Stimulated activated CD4-positive, alpha-beta T cell treated with anti-CD3 and anti-CD28 coated beads, Interleukin-1b, Interleukin-23, amount 100 ng/mL, for 48 hours (primary cell): ENCODE data around the gene GATA6.
"Not testable (repeated sequence)": the region's sequence is repeated elsewhere in the genome, so short reads cannot be mapped to it uniquely, and the experiment has no call there.

ENCODE experiments used
- DNase-seq: peaks from one replicate; pipeline ENCODE4 v3.0.0-alpha.2; 2020

GATA6 gene

DNA sequence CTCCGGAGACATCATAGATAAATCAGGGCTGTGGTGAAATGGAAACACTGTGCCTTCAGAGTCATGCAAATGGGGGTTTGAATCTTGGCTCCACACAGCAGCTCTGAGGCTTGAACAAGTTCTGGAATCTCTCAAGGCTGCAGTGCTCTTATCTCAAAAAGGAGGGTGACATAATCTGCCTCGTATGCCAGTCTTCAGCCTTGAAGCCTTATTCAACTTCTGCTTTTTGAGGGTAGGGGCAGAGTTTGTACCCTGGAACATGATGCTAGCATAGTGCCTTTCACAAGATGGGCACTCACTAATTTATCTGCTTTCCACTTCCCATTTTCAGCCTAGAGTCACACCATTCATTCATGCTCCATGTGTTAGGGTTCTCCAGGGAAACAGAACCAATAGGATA, 42.3 kb downstream of the GATA6 start:
- DNase-seq, result no peak

DNA sequence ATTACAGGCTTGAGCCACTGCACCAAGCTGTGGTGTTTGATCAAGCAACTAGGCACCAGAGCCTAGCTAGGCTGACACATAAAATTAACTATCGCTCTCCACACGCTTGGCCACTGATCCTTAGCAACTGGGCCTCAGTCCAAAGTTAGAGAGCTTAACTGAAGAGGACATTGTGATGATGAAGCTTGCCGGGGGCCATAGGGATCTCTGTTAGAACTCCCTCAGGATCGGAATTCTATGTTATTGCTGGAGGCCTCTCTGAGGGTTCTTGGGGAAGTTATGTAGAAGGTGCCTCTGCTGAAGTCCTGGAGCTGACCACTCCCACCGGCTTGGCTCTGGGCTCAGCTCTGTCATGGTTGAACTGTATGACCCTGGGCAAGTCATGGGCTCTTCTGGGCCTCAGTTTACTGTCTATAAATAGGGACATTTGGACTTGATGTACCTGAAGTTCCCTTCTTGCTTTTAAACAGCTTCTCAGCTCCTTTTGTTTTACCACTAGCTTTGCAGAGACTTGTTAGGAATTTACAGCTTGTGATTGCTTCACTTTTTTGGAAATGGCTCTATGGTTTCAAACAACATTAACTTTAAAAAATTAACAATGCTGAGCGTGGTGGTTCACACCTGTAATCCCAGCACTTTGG, 44.1 kb downstream of the GATA6 start:
- DNase-seq, result no peak

DNA sequence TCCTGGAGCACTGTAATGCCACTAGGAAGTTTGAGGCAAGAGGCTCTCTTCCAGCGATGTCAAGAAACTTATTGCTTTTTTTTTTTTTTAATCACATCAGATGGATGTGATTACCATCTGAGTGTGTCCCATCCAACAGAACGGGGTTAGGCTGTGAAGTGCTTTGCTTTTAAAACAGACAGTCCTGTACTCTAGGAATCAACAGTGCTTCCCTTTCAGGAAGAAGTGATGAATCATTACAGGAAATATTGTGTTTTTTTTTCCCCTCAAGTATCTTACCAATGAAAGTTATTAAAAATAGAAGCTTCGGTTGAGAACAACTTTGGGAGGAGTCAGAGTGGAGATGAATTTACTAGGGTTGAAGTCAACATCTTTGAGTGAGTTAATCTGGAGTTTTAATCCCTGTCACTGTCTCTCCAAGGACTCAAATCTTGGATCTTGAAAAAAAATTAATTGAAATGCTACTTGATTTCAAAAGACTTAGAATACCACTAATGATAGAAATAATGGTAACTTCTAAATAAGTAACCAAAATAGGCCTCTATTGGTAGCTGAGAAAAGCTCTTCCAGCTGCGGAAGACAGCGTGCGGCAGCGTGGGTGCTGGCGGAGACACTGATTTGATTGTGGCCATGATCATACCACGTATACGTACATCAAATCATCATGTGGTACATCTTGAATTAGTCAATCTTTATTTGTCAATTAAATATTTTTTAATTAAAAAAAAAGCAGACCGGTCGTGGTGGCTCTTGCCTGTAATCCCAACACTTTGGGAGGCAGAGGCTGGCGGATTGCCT, 45.5 kb downstream of the GATA6 start:
- no peak for DNase-seq

DNA sequence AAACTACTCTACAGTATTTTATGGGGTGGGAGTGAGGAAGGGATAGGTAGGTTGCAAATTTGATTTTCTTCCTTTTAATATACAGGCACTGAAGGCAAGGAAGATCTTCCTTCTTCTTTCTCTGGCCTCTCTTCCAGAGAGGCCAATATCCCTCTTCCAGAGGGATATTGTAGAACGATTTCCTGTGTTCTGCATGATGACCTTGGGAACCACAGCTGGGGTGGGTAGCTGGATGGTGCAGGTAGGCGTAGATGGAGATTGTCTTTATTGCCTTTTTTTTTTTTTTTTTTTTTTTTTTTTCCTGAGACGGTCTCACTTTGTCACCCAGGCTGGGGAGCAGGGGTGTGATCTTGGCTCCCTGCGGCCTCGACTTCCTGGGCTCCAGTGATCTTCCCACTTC, 49.4 kb downstream of the GATA6 start:
- DNase-seq, result no peak

DNA sequence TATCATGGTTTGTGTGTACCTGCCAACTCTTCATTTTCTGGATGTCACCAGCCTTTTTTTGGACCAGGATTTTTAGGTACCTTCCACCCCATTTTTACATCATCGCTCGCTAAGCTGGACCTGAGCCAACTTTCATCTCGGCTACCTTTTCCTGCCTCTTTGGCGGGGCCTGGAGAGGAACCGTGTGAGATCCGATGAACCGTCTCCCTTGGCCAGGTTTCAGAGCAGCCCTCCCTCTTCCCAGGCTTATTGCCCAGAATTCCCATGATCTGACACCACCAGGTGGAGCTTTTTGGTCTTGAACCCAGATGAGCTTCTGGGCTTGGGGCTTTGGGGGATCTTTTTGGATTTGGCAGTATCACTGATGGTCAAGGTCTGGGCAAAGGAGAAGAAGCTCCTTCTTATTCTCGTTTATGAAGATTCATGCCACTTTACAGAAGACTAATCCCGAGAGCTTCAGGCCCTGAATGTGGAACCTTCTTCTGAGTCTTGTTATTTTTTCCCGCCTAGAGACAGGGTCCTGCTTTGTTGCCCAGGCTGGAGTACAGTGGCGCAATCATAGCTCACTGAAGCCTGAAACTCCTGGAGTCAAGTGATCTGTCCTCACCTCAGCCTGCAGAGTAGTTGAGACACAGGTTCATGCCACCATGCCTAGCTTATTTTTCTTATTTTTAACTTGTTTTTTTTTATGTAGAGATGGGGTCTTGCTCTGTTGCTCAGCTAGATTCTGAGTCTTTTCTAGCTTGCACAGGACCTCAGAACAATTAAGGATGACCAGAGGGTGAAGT, 50.4 kb downstream of the GATA6 start:
- no peak for DNase-seq

DNA sequence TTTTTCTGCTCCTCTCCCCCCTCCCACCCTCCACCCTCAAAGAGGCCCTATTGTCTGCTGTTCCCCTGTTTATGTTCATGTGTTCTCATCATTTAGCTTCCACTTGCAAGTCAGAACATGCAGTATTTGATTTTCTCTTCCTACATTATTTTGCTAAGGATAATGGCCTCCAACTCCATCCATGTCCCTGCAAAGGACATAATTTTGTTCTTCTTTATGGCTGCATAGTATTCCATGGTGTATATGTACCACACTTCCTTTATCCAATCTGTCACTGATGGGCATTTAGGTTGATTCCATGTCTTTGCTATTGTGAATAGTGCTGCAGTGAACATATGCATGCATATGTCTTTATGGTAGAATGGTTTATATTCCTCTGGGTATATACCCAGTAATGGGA, 51.2 kb downstream of the GATA6 start:
- DNase-seq, result not testable (repeated sequence)

DNA sequence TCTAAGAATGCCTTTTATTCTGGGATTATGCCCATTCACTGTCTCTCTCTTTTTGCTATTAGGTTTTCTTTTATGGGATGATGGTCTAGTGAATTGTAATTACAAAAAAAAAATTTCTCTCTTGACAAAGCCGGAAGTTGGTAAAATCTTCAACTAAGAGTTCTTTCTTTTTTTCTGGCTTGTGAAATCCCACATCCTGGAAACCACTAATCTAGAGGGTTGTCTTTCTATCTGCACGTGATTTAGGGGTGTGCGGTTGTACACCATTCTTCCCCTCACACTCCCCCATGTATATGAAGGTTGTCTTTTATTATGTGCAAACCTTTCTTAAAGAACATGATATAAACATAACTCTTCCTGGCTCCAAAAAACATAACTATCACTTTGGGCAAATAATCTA, 52.0 kb downstream of the GATA6 start:
- no peak for DNase-seq

DNA sequence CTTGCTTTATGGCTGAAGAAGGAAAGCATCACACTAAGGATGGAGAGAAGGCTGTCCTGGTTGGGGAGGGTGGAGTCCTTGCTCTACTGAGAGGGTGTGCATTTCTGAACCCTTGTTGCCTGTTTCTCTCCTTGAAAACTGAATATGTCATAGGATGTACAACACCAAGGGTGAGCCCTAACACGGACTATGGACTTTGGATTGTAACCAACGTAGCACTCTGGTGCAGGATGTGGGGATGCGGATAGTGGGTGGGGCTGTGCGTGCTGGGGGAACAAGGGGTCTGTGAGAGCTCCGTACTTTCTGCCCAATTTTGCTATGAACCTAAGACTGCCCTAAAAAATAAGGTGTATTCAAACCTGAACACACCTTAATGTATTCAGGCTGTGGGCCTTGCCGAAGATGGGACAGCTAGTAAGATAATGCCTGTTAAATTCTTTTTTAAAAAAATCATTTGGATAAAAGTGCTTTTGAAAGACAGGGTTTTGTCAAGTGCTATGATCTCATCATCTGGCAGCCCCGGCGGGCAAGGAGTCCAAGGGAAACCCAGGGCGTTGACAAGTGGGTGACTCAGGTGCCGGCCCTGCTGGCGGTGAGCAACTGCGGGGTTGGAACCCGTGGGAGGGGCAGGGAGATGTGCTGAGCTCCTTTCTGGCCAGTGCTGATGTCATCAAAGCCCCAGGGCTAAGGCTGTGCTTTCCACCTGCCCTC, 54.0 kb downstream of the GATA6 start:
- DNase-seq, result peak; percentile 3

DNA sequence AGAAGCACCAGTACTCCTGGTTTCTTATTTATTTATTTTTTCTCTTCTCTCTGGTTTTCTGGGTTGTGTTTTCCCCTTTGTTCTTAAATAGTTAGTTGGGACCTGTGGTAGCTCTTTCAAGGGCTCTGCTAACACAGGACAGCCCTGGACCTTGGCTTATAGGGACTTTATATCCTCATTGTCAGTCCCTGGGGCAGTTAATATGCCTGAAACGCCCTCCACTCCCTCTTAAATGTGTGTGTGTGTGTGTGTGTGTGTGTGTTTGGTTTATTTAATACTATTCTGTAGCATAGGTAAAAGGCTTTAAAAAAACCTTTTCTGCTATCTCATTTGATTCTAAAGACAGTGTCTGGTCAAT, 54.6 kb downstream of the GATA6 start:
- DNase-seq, result no peak

DNA sequence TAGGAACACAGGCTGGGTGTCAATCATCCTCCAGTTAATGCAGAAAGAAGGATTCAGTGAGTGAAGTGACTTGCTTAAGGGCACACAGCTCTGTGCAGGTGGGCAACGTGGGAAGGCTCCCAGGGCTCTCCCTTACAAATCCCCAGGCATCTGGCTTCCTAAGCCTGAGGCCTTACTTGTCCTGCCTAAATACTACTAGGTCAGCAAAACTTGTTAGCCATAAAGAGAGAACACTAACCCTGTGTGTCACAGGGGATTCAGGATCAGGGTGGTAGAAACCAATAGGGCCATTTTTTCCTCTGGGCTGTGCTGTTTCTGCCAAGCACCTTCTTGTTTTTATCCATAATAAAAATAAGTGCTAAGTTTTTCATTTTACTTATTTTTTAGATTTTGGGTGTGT, 55.0 kb downstream of the GATA6 start:
- no peak for DNase-seq

DNA sequence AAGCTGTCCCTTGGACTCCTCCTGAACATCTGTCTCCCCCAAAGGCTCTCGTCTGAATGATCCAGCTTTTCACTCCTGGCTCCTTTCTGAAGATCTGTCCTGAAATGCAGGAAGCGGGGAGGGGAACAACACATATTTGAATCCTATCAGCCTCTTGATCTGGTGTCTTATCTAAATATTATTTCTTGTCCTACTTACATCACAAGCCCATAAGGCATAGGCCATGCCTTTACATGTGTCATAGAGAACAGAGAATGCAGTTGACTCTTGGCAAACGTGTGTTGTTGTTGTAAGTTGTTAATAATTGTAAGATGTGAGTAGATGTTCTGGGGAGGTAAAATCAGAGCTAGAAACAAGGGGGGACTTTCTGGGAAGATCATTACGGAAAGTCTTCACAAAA, 57.4 kb downstream of the GATA6 start:
- no peak for DNase-seq

DNA sequence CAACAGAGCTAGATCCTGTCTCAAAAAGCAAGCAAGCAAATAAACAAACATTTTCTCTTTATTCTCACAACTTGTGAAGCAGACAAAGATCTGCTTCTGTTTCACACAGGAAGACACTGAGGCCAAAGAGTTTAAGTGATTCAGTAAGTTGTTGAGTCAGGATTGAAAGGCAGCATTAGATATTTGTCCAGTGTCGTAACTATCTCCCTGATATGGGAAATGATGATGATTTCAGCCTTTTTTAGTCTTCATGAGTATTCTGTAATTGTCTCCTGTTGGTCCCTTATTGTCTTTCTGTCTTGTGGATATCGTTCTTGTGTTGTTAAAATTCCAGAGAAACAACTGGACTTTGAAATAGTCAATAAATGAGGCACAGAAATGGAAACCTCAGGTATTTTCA, 59.6 kb downstream of the GATA6 start:
- no peak for DNase-seq

DNA sequence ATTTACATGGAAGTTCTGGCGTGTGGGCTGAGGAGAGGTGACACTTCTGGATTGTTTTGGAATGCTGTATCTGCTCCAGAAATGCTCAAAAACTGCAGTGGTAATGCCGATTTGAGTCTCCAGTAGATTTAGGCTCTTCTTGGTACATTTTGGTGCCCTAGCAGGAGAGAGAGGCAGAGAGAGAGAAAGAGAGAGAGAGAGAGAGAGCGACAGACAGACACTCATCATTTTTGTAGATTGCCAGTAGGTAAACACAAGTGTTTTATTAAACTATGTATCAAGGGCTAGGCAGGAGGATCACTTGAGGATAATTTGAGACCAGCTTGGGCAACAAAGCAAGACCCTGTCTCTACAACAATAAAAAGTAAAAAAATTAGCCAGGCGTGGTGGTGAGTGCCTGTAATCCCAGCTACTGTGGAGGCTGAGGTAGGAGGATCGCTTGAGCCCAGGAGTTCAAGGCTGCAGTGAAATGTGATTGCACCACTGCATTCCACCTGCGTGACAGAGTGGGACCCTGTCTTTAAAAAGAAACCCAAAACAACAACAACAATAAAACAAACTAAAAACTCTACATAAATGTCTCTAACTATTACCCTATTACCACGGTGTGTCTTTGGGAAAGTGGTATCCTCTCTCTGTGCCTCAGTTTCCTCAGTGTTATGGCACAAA, 60.2 kb downstream of the GATA6 start:
- DNase-seq, result no peak

DNA sequence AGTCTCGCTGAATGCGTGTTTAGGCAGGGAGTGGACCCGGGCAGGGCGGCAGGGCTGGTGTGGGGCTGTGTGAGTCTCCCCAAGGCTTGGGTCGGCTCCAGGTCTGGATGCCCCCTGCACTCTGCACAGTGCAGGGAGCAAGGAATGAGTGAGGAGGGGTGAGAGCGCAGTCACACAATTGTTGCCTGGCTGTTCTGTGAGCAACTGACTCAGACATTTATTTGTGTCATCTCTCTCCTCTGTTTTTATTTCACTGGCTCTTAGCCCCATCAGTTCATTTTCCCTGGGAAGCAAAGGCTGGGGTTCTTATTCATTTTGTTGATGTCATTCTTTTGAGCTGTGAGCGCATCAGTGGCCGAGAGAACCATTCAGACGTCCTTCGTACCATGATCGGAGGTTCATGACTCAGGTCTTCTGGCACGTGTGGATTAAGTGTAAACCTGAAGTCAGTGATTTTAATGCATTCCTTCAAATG, 61.1 kb downstream of the GATA6 start:
- no peak for DNase-seq

DNA sequence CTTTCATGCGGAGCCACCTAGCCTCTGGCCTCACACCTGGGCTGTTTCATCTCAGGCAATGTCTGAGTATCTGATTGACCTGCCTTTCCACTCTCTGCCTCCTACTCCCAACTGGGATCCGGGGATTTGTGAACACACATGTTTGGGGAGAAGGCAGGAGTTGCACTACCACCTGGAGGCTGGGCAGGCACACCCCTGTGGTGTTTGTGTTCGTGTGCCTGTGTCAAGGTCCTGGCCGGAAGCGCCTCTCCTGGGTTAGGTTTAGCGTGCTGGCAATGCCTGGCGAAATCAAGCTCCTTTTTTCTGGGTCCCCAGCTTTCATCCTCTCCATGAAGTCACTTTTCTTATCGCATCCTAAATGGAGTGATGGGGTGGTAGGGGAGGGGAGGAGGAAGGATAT, 63.9 kb downstream of the GATA6 start:
- DNase-seq, result no peak

DNA sequence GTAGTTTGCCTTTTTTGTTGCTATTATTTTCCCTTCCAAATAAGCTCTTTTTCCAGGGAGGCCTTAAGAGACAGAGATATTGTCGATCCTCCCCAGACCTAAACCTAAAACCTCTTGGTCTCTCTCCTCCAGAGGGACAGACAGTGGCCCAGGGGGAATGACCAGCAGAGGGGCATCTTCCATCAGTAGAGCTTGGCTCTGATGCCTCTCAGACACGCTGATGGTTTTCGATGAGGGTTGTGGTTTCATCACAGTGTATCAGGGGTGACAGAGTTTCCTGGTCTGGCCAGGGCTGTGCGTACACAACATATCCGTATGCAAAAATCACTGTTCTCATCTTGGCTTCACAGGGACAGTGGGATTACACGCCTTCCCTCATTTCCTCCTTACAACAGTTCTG, 68.6 kb downstream of the GATA6 start:
- no peak for DNase-seq

DNA sequence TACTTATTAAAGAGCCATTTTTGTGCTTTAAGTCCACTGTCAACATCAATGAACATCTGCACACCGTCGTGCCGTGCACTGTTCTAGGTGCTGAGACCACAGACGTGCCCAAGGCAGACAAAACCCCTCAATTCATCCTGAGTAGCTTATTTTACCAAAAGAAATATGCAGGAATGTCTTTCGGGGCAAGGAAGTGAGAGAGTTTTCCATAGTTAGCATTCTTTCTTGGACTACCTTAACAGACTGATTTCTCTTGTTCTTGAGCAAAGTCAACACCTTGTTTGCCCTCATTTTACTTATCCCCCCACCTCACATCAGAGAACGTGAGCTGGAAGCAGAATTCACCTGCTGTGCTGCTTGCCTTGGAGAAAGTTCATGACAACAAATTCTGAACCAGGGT, 69.3 kb downstream of the GATA6 start:
- DNase-seq, result no peak

DNA sequence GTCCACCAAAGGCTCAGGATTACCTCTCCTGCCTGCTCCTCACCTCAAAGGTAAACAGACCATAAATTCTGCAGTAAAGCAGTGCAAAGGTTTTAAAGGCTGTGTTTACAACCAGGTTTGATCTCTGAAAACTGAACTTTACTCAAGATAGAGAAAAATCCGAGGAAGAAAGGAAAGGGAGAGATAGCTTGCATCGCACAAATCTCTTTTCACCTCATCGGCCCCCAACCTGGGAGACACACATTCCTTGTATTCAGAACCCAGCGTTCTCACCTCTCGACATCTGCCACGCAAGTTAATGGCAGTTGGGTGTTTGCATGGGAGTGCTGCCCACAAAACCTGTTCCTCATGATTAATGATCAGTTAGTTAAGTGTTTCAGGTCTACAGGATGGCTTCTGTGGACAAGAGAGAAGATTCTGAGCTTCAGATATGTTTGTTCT, 72.6 kb downstream of the GATA6 start:
- no peak for DNase-seq

DNA sequence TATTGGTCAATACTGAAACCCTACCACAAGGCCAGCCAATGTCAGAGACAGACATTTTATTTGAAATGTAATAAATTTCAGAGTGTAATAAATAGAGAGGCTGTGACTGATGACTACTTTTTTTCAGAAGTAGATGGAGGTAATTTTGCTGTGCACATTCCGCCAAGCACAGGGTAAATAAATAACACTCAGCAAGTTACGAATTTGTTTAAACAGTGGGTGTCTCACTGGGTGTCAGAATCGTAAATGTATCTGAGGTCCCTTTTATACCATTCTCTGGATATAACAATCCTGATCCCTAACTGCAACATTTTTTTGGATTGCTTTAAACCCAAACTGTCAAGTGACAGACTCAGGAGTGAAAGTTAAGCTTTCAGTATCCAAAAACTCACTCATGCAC, 74.1 kb downstream of the GATA6 start:
- no peak for DNase-seq

DNA sequence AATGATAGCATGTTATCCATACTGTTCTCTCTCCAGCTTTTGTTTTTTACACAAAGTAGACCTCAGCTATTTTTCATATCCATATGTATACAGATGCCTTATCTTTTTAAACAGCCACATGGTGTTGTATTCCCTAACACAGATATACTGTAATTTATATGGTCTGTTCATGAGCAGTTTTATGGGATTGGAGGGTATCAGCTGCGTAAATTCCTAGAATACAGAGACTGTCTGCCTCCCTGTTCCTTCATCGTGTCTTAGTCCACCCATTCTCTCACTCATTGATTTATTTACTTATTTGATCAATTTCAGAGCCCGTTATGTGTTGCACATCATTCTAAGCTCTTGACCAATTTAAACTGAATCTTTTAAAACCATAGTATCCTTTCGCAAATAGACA, 80.6 kb downstream of the GATA6 start:
- no peak for DNase-seq

DNA sequence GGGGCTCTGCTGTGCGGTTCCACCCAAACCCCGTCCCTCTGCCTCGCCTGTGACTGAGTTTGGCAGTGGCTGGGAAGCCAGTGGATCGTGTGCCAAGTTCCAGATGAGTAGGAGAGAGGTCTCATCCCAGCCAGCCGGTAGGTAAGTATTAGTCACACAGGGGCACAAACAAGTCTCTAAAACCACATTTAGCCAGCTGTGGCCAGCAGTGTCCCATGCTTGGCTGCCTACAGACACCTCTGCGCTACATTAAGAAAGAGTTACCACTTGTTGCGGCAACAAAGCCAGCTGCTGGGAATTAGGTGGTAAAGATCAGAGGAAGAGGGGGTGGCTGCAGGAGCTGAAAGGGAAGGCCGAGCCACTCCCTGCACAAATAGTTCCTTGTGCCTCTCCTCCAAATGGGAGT, 81.2 kb downstream of the GATA6 start:
- DNase-seq, result no peak
